ENCODE results near the gene LHX1.

Gene LHX1

DNA sequence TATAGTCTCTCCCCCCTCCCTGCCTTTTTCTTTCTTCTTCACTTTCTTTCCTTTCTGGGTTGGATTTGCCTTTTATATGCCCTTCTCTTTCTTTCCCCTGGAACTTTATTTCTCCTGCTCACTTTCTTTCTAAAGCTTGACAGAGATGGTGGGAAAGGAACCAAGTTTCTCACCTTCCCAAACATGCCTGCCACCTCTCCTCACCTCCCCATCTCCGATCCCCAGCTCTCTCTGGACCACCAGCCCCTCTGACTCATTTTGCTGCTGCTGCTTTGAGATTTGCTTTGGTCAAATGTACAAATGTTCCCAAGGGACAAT, 6.7 kb upstream of the LHX1 start:
- no peaks in the 10 kb centered on the region for H3K4me1 ChIP-seq (ENCODE audit: insufficient read depth, low read length, poor library complexity, severe bottlenecking)
- H3K4me2 ChIP-seq (ENCODE audit: low read depth, low read length, poor library complexity, severe bottlenecking), result no peak overlapping the region
- no peaks in the 10 kb centered on the region for H3K79me2 ChIP-seq (ENCODE audit: insufficient read depth, low read length)
- H3K4me3 ChIP-seq (ENCODE audit: low read length, poor library complexity, severe bottlenecking), result no peak overlapping the region
- no peak overlapping the region for H2AFZ ChIP-seq (ENCODE audit: low read length)
- no peaks in the 10 kb centered on the region for H3K27me3 ChIP-seq (ENCODE audit: insufficient read depth, low read length, poor library complexity, severe bottlenecking)
- H4K20me1 ChIP-seq (ENCODE audit: insufficient read depth, low read length, poor library complexity, severe bottlenecking), result no peaks in the 10 kb centered on the region
- H3F3A ChIP-seq (ENCODE audit: low read depth), result no peaks in the 10 kb centered on the region
- no peaks in the 10 kb centered on the region for H3K36me3 ChIP-seq (ENCODE audit: insufficient read depth, low read length)
- TF ChIP-seq EZH2phosphoT487 (IDR thresholded peaks at IDR 0.05; ENCODE audit: borderline replicate concordance) (no peak), CTCF (conservative IDR thresholded peaks at IDR 0.05; ENCODE audit: low read length) (no peak)
- no peaks in the 10 kb centered on the region for H3K9me3 ChIP-seq (ENCODE audit: insufficient read depth, low read depth, low read length)
- no peak overlapping the region for H3K9ac ChIP-seq (ENCODE audit: low read depth, low read length, poor library complexity, severe bottlenecking)
- H3K9me2 ChIP-seq (replicated peaks; ENCODE audit: low read depth, low read length), result no peaks in the 10 kb centered on the region

DNA sequence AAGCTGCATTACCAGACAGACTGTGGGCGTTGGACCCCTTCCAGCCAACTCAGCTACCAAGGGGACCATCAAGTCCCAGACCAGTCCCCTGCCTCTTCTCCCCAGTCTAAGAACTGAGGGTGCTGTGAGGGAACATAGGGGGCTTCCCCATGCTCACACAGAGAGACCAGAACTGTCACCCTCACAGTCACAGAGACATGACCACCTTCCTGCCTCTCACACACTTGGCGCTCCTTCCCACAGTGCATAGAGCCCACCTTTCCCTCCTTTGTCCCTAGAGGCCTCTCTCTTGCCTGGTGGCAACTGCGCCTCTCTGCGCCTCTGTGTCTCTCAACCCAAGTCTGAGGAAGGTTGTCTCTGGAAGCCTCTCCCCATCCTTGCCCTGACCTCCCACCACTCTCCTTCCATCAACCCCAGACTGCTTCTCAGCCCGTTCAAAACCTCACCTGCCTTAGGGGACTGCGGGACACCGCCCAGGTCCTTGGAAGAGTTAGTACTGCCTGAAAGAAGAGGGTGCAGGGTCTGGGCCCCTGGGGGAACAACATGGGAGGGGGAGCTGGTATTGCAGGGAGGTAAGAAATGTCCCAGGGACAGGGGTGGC, 6.1 kb upstream of the LHX1 start:
- no peaks in the 10 kb centered on the region for H3K36me3 ChIP-seq (ENCODE audit: insufficient read depth, low read length)
- TF ChIP-seq CTCF (conservative IDR thresholded peaks at IDR 0.05; ENCODE audit: low read length) (no peak), EZH2phosphoT487 (IDR thresholded peaks at IDR 0.05; ENCODE audit: borderline replicate concordance) (no peak)
- no peaks in the 10 kb centered on the region for H3K4me1 ChIP-seq (ENCODE audit: insufficient read depth, low read length, poor library complexity, severe bottlenecking)
- H3K4me3 ChIP-seq (ENCODE audit: low read length, poor library complexity, severe bottlenecking), result no peak overlapping the region
- no peaks in the 10 kb centered on the region for H3K79me2 ChIP-seq (ENCODE audit: insufficient read depth, low read length)
- no peaks in the 10 kb centered on the region for H3K9me2 ChIP-seq (replicated peaks; ENCODE audit: low read depth, low read length)
- H3K9me3 ChIP-seq (ENCODE audit: insufficient read depth, low read depth, low read length), result no peaks in the 10 kb centered on the region
- H2AFZ ChIP-seq (ENCODE audit: low read length), result no peak overlapping the region
- no peak overlapping the region for H3K9ac ChIP-seq (ENCODE audit: low read depth, low read length, poor library complexity, severe bottlenecking)
- no peaks in the 10 kb centered on the region for H3K27me3 ChIP-seq (ENCODE audit: insufficient read depth, low read length, poor library complexity, severe bottlenecking)
- no peaks in the 10 kb centered on the region for H4K20me1 ChIP-seq (ENCODE audit: insufficient read depth, low read length, poor library complexity, severe bottlenecking)
- H3K4me2 ChIP-seq (ENCODE audit: low read depth, low read length, poor library complexity, severe bottlenecking), result no peak overlapping the region
- H3F3A ChIP-seq (ENCODE audit: low read depth), result no peaks in the 10 kb centered on the region

GRCh38 chr17:36931697-36932382, 5.4 kb upstream of the LHX1 start:
- Histone ChIP-seq H3K9me2 (replicated peaks; ENCODE audit: low read depth, low read length) (no peaks in the 10 kb centered on the region), H3K4me3 (ENCODE audit: low read length, poor library complexity, severe bottlenecking) (no peak overlapping the region), H3K4me1 (ENCODE audit: insufficient read depth, low read length, poor library complexity, severe bottlenecking) (no peaks in the 10 kb centered on the region), H3K27me3 (ENCODE audit: insufficient read depth, low read length, poor library complexity, severe bottlenecking) (no peaks in the 10 kb centered on the region), H4K20me1 (ENCODE audit: insufficient read depth, low read length, poor library complexity, severe bottlenecking) (no peaks in the 10 kb centered on the region), H2AFZ (ENCODE audit: low read length) (no peak overlapping the region), H3K79me2 (ENCODE audit: insufficient read depth, low read length) (no peaks in the 10 kb centered on the region), H3K36me3 (ENCODE audit: insufficient read depth, low read length) (no peaks in the 10 kb centered on the region), H3K9me3 (ENCODE audit: insufficient read depth, low read depth, low read length) (no peaks in the 10 kb centered on the region), H3F3A (ENCODE audit: low read depth) (no peaks in the 10 kb centered on the region), H3K9ac (ENCODE audit: low read depth, low read length, poor library complexity, severe bottlenecking) (no peak overlapping the region), H3K4me2 (ENCODE audit: low read depth, low read length, poor library complexity, severe bottlenecking) (no peak overlapping the region)
- TF ChIP-seq CTCF (conservative IDR thresholded peaks at IDR 0.05; ENCODE audit: low read length) (no peak), EZH2phosphoT487 (IDR thresholded peaks at IDR 0.05; ENCODE audit: borderline replicate concordance) (no peak)

Data from Loucy (cell line).